Measurements from ENCODE around the gene PPIL6.

Gene PPIL6

GRCh38 chr6:109342911-109343310 lies 97.5 kb downstream of the PPIL6 start:
- TF ChIP-seq EZH2phosphoT487 (IDR thresholded peaks at IDR 0.05; ENCODE audit: borderline replicate concordance, low read length) (no peak), CTCF (IDR thresholded peaks at IDR 0.05; ENCODE audit: low read depth, low read length, poor library complexity, severe bottlenecking) (no peak)
- no peak overlapping the region for H3K27ac ChIP-seq (ENCODE audit: low read depth, low read length)
- no peaks in the 10 kb centered on the region for H3K4me1 ChIP-seq (ENCODE audit: control insufficient read depth, low read length)
- no peak overlapping the region for H3K4me3 ChIP-seq (ENCODE audit: low read length)
- H3F3A ChIP-seq (ENCODE audit: control insufficient read depth, insufficient read depth), result no peaks in the 10 kb centered on the region
- no peaks in the 10 kb centered on the region for H3K27me3 ChIP-seq (ENCODE audit: control insufficient read depth, low read length)
- H3K36me3 ChIP-seq (ENCODE audit: control insufficient read depth, low read length), result no peaks in the 10 kb centered on the region
- no peaks in the 10 kb centered on the region for H3K79me2 ChIP-seq (ENCODE audit: control insufficient read depth, low read length)
- no peak overlapping the region for H3K4me2 ChIP-seq (ENCODE audit: low read length)
- no peaks in the 10 kb centered on the region for H3K9me2 ChIP-seq (replicated peaks; ENCODE audit: control insufficient read depth, low read length)
- no peaks in the 10 kb centered on the region for H3K9me3 ChIP-seq (ENCODE audit: control insufficient read depth, insufficient read depth, low read length)
- no peaks in the 10 kb centered on the region for H4K20me1 ChIP-seq (ENCODE audit: control insufficient read depth, insufficient read depth, low read depth, low read length)

GRCh38 chr6:109342506-109342905 lies 97.9 kb downstream of the PPIL6 start:
- H4K20me1 ChIP-seq (ENCODE audit: control insufficient read depth, insufficient read depth, low read depth, low read length), result no peaks in the 10 kb centered on the region
- no peaks in the 10 kb centered on the region for H3K9me2 ChIP-seq (replicated peaks; ENCODE audit: control insufficient read depth, low read length)
- no peaks in the 10 kb centered on the region for H3K4me1 ChIP-seq (ENCODE audit: control insufficient read depth, low read length)
- no peaks in the 10 kb centered on the region for H3K9me3 ChIP-seq (ENCODE audit: control insufficient read depth, insufficient read depth, low read length)
- no peaks in the 10 kb centered on the region for H3K36me3 ChIP-seq (ENCODE audit: control insufficient read depth, low read length)
- no peak overlapping the region for H3K27ac ChIP-seq (ENCODE audit: low read depth, low read length)
- TF ChIP-seq EZH2phosphoT487 (IDR thresholded peaks at IDR 0.05; ENCODE audit: borderline replicate concordance, low read length) (no peak), CTCF (IDR thresholded peaks at IDR 0.05; ENCODE audit: low read depth, low read length, poor library complexity, severe bottlenecking) (no peak)
- no peaks in the 10 kb centered on the region for H3K27me3 ChIP-seq (ENCODE audit: control insufficient read depth, low read length)
- H3F3A ChIP-seq (ENCODE audit: control insufficient read depth, insufficient read depth), result no peaks in the 10 kb centered on the region
- H3K79me2 ChIP-seq (ENCODE audit: control insufficient read depth, low read length), result no peaks in the 10 kb centered on the region
- H3K4me3 ChIP-seq (ENCODE audit: low read length), result no peak overlapping the region
- no peak overlapping the region for H3K4me2 ChIP-seq (ENCODE audit: low read length)

DNA sequence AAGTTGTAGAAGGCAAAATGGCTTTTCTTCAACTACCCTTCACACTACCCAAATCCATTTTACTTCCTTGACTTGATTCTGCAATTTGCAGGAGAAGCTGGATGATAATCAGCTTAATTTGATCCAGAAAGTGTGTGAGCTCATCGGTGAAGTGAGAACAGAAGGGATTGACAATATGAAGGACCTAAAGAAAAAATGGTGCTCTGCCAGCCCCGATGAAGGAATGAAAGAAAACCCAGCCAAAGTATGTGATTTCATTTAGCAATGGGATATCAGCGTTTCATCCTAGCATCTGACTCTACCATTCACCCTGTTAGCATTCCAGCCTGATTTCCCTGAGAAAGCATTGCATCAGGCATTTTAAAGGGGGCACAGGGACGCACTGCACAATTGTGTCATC lies 99.6 kb downstream of the PPIL6 start:
- Histone ChIP-seq H3K27me3 (ENCODE audit: control insufficient read depth, low read length) (no peaks in the 10 kb centered on the region), H3K9me3 (ENCODE audit: control insufficient read depth, insufficient read depth, low read length) (no peaks in the 10 kb centered on the region), H3K4me3 (ENCODE audit: low read length) (no peak overlapping the region), H3K36me3 (ENCODE audit: control insufficient read depth, low read length) (no peaks in the 10 kb centered on the region), H3K27ac (ENCODE audit: low read depth, low read length) (no peak overlapping the region), H3K9me2 (replicated peaks; ENCODE audit: control insufficient read depth, low read length) (no peaks in the 10 kb centered on the region), H3F3A (ENCODE audit: control insufficient read depth, insufficient read depth) (no peaks in the 10 kb centered on the region), H3K4me2 (ENCODE audit: low read length) (no peak overlapping the region), H4K20me1 (ENCODE audit: control insufficient read depth, insufficient read depth, low read depth, low read length) (no peaks in the 10 kb centered on the region), H3K79me2 (ENCODE audit: control insufficient read depth, low read length) (no peaks in the 10 kb centered on the region), H3K4me1 (ENCODE audit: control insufficient read depth, low read length) (no peaks in the 10 kb centered on the region)
- TF ChIP-seq EZH2phosphoT487 (IDR thresholded peaks at IDR 0.05; ENCODE audit: borderline replicate concordance, low read length), result no peak
- TF ChIP-seq CTCF (IDR thresholded peaks at IDR 0.05; ENCODE audit: low read depth, low read length, poor library complexity, severe bottlenecking), result no peak

All from DOHH2 (cell line).